GM19043 (cell line): ENCODE measurements around the gene SFXN4.

ENCODE experiments used
- ATAC-seq: cut with Tn5 transposase; IDR thresholded peaks from one replicate; pipeline ENCODE4 v1.9.1; 2021; ENCODE audit warnings: low read depth; ENCODE audit not compliant: unreplicated experiment

The SFXN4 gene, protein sequence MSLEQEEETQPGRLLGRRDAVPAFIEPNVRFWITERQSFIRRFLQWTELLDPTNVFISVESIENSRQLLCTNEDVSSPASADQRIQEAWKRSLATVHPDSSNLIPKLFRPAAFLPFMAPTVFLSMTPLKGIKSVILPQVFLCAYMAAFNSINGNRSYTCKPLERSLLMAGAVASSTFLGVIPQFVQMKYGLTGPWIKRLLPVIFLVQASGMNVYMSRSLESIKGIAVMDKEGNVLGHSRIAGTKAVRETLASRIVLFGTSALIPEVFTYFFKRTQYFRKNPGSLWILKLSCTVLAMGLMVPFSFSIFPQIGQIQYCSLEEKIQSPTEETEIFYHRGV

DNA sequence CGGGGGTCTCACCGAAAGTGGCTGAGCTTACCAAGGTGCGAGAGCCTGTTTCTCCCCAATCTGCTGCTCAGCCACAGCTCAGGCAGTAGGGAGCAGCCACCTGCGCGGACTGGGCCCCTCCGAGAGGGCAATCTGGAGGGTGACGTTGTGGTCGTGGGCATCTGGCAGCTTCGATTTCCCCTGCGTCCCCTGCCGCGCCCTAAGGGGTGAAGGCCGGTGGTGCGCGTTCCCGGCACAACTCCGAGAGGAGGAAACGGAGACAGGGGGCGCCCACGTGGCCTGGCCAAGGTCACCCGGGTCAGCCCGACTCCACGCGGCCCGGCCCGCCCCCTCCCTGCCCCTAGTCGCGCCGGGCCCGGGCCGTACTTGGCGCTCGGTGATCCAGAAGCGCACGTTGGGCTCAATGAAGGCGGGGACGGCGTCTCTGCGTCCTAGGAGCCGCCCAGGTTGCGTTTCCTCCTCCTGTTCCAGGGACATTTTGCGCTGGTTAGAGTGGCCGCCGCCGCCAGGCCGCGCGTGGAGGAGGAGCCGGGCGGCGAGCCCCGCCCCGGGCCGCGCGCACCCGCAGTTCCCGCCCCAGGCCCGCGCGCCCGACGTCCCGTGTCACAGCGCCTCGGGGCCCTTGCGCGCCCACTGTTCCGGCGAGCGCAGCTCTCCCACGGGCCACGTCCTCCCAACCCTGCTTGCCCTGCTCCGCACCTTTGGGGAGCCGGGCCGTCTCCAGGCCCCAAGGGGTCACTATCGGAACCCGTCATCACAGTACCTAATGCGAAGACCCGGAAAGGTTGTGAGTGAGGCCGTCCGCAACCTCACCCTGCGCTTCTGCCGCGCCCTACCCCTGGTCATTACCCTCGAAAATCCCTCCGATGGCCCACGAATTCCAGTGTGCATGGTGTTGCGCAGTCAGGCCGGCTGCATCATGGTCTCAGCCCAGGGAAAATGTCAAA is at the start of gene SFXN4:
Gene SFXN4, minus strand, starts transcription at position 544 of the 947 bp plus-strand sequence. Its CDS starts 67 bp downstream, at position 477.
- peak; percentile 88 for ATAC-seq

DNA sequence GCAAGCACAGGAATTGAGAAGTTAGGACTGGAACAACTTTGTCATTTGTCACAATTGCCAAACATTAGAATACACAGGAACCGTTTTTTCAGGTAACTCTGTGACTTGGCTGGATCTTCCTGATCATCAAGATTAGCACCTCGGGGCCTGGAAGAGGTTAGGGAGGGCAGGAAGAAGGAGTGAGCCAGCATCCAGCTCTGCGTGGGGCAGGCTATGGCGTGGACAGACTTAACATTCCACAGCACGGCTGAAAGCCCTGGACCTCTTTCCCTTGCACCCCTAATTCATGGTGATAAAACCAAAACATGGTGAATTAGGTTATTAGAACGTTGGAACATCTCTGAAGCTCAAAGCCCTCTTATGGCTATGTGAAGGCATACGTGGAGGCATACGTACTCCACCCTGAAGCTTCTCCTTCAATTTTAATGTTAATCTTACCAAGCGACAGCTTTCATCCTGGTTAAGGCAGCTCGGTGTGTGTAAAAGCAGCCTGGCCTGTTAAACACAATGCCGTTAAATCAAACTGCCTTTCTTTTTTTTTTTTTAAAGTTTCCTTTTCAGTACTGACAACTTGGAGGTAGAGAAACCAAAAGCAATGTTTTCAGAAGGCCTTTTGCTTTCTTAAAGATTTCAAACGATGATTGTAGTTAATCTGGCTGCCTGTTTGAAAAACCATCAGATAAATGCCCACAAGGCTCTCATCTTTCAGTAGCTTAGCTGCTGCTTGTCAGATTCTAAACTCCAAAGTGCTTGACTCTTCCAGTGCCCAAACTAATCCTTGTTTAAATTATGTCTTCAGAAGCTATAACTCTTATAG is 46.3 kb upstream of the SFXN4 start:
- no peak for ATAC-seq

DNA sequence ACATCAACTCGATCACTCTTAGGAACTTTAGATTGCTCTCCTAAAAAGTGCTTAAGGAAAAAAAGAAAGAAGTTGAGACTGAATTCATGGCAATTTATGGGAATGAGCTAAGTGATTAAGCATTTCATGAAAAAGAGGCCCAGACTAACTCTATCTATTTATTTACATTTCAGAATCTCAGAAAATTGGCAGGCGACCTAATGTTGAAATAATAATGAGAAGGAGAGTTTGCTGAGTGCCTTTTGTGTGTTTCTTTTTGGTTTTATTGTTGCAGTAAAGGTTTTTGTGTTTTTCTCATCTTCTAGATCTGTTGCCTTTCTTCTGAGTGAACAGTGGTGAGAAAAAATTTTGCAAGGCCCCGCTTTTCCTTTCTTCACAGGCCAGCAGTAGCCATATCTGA is 45.7 kb upstream of the SFXN4 start:
- ATAC-seq: no peak

DNA sequence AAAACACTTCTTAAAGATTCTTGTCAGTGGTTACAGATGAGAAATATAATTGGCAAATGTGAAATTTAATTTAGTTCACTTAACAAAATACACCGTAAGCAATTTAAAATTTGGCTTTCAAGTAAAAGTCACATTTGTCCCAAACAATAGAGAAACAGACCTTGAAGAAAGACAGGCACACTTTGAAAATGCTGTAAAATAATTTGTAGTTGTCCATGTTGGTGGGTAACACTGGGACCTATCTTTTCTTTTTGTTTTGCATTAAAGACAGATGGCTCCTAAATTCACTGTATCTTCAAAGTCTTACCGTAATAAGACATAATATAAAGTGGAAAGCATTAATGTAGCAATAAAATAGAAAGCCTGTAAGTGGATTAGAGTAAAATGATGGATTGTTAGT is 45.1 kb upstream of the SFXN4 start:
- no peak for ATAC-seq

DNA sequence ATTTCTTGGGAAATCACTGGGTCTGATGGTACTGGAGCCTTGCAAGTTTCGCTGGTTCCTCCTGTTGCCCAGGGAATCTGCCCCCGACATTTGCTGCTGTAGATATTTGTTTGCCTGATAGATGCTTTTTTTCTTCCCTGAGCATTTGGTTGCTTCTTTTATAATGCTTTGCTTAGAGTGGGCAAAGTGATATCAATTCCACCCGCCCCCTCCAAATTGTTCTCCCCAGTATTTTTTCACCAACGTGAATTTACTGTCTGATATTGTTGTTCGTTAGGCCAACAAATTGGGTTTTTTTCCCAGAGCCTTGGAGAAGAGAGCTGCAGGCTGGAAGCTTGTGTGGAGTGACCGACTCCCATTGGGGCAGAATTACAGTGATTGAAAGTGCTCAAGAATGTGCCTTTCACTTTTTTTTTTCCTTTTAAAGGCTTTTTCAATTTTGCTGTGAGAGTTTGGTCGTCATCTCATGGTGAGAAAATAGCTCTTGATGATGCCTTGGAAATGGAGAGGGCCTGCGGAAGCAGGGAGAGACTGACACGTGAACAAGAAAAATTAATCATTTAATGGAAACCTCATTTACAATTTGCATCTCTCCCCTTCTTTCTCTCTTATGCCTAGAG is 44.3 kb upstream of the SFXN4 start:
- ATAC-seq: no peak

DNA sequence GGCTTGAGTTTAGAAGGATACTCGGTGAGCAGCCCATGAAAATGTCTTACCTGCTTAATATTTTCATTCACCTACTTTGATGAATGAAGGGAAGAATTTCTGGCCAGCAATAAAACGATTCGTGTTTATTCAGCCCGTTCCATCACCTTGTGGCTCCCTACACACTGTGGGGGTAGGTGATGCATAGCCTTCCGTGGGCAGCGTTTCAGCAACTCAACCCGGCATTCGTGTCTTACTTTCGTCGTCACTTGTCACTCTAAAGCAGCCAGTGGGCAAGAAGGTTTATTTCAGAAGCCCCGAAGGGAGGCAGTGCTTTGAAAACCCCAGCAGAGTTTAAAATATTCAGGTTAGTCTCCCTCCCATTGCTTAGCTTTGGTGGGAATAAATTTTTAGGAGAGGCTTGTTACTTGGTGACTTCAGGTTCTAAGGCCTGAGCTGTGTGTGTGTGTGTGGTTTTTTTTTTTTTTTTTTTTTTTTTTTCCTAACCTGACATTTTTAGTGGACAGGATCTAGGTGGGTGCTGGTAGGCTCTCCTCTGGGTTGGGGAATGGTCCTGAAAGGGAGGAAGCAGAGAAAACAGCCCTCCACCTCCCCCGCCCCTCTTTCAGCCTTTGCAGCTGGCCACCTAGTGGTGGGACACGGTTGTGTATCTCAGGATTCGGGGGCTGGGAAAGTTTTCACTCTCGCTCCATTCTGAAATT is 43.7 kb upstream of the SFXN4 start:
- no peak for ATAC-seq

DNA sequence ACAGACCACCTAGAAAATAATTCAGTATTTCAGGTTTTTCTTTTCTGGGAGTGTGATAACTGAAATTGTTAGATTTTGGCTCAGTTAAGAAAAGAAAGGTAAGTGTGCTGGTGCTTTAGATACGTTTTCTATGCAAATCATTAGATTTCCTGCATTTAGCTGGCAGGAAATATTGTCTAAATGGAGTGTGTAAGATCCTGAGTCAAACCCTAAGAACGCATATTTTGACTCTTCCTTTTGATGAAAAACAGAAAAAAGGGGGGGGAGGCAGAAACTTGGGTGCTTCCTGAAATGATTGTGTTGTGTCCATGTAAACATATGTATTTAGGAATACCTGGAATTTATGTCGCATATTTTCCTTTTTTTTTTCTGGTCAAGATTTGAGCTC is 43.0 kb upstream of the SFXN4 start:
- ATAC-seq: no peak

DNA sequence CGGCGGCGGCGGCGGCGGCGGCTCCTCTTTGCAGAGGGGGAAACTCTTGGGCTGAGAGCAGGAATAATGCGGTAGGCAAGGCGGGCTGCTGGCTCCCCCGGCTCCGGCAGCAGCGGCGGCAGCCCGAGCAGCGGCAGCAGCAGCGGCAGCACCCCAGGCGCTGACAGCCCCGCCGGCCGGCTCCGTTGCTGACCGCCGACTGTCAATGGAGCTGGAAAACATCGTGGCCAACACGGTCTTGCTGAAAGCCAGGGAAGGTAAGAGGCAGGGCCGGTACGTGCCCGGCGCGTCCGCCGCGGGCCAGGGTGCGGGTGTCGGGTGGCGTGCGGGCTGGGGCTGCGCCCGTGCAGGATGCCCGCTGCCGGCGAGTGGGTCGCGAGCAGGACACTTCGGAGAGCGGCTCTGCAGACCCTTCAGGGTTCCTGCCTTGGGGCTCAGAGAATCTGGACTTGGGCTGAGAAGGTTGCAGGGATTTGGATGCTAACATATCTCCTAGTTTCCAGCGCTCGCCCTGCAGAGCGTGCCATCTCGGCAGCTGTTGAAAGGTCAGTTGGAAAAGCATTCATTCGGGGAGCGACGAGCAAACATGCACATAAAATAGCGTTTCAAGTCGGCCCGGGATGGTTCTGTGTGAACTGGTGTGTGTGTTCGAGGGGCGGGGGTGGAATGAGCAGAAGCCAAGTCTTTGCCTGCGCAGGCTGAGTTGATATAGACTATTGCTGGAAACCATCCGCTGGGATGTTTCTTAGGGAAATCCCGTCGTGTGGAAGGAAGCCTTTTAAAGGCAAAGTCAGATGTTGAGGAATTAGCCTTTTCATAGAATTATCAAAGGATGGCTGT is 42.4 kb upstream of the SFXN4 start:
- no peak for ATAC-seq

DNA sequence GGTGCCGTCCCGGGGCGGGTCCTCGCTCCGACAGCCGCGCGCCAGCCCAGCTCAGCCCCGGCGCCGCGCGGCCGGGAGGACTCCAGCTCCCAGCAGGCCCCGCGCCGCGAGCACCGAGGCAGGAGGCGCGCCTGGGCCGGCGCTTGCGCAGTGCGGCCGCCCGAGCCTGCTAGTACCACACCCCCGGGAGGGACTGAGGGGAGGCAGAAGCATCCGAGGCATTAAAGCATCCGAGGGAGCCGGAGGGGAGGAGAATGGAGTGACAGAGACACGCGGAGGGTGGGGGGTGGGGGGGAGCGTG is 41.8 kb upstream of the SFXN4 start, which contains the start of gene GRK5:
Gene GRK5, plus strand, starts transcription at position 206 of the 301 bp plus-strand sequence. CDS start 347 bp downstream, outside the sequence.
- peak; percentile 70 for ATAC-seq

DNA sequence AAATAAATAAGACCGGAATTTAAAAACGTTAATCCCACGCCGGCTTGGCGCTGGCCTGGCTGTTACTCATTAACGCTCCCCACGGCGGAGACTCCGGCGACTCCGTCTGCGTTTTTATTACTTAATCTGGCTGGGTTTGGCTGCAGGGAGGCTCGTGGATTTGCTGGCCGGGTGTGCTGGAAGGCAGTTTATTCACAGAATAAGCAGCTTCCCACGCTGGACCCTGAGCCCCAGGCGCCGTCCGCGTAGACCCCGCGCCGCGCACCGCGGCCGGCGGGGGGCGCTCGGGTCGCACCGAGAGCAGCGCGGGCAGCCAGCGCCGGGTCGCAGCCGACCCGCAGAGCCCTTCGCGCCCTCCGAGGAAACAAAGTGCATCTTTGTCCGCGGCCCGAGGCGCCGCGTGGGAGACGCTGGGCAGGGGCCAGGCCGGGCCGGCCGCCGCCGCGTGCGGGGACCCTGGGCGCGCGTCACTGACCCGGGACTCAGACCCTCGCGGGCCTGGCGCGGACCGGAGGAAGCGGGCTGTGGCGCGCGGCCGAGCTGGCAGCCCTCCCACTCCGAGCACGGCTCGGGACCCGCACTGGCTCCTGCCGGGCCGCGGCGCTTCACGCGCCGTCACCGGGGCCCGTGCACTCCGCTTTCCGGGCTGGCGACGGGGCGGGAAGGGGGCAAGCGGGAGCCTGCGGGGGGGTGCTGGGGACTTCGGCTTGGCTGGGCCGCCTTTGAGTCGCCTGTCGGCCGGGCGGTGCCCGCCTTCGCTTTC is 41.3 kb upstream of the SFXN4 start:
- ATAC-seq: peak; percentile 42

DNA sequence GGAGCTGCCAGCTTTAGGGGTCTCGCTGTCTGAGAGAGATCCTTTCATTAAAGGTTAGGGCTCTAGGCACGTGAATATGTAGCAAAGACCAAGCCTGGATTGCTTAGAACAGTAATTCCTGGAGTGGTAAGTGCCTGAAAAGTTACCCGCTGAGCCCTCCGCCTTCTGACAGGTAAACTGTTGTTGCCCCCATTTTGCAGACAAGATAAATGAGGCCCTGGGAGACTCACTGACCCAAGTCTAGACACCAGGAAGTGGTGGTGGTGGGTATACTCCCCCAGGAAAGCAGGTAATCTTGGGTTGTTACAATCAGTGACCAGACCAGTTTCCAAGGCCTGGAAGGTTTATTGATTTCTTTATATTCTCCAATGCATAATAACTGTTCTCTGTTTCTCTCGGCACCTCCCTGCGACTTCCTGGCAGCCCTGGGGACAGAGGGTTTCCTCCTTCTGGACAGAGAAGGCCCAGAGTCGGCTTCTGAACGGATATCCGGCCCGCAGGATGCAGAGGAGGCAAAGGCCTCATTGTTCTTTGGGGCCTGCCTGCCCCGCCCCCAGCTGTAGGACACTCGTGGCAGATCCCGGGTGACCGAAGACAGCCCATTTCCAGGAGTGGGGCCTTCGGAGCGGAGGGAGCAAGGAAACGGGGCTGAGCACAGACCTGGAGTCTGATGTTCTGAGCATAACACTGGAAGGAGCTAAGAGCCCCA is 40.5 kb upstream of the SFXN4 start:
- ATAC-seq: peak; percentile 37

DNA sequence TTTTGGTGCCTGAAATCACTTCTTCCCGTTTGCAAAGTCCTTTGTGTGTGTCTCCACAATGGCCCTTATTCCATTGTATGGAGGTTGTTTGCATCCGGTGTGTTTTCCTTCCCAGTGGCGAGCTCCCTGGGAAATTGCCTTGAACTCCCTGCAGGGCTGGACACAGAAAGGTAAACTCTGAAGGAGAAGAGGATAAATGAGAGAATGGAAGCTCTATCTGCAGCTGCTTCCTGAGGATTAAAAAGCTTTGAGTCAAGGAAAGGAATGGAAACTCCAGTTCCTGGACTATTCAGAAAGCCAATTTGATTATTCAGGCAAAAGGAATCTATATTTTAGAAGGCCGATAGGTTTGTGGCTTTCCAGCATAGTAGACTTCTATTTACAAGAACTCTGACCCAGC is 37.5 kb upstream of the SFXN4 start:
- no peak for ATAC-seq

DNA sequence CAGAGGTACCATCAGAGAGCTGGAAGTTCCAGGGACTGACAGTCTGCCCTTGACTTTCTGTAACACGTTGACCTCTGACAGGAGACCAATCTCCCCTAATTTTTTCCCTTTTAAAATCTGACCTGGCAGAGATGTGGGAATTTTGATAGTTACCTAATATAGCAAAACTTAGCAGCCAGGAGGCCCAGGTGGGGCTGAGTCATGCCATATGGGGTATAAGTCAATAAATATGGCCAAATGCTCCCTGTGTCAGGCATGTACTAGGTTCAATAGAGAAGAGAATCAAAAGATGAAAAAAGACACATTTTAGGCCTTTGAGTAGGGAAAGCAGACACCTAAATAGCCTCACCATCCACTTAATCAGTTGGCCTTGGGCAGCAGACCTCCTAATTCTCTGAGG is 35.7 kb upstream of the SFXN4 start:
- ATAC-seq: no peak

DNA sequence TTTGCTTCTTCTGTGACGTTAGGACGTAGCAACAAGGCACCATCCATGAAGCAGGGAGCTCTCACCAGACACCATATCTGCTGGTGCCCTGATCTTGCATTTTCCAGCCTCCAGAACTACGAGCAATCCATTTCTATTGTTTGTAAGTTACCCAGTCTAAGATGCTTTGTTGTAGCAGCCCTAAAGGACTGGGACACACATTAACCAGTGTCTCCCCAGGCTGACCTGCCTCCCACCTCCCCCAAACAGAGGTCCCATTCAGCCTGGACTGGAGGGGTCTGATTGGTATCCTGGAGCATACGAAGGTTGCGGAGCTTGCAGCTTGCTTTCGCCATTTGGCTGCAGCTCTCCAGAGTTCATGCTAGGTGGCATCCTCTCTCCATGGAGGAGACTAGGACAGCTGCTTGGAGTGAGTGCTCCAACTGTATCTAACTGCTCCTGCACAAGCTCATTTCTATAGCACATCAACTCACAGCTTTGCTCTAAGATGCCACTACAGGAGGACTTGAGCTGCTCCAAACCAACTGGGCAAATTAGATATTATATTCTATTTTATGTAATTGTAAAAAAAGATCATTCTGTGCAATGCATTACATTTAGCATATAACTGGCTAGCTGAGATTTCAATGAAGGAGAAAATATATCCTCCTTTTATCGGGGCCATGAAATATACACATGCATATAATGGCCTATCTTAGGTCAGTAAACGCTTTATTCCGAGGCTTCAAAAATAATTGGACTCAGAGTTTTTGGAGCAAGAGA is 33.9 kb upstream of the SFXN4 start:
- ATAC-seq: peak; percentile 61

DNA sequence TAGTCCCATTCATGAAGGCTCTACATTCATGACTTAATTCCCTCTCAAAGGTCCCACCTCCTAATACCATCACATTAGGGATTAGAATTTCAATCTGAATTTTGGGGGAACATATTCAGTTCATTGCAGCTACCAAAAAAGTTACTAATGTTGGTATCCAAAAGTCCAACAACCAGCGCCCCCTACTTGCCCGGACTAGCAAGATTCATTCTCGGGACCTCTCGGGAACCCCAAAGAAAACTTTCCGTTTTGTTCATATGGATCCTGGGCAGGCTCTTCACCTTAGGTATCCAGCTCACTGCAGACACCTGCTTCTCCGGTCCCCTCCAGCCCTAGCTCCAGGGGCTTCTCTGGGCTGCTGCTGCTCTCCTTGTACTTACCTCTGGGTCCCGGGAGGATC is 32.9 kb upstream of the SFXN4 start:
- ATAC-seq: no peak

DNA sequence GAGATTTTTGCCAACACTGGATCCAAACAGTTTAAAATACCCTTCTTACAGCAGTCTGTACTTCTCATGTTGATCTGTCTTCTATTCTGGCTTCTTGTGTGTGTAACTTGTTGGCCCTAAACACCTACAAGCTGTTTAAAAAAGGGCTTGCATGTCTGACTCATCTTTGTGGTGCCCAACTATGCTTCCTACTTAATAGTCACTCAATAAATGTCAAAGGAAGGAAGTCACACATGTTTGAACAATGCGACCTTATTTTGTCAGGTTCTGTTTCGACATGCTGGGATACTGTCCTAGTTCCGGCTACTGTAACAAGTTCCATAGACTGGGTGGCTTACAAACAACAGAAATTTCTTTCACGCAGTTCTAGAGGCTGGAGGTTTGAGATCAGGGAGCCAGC is 32.4 kb upstream of the SFXN4 start:
- ATAC-seq: no peak

DNA sequence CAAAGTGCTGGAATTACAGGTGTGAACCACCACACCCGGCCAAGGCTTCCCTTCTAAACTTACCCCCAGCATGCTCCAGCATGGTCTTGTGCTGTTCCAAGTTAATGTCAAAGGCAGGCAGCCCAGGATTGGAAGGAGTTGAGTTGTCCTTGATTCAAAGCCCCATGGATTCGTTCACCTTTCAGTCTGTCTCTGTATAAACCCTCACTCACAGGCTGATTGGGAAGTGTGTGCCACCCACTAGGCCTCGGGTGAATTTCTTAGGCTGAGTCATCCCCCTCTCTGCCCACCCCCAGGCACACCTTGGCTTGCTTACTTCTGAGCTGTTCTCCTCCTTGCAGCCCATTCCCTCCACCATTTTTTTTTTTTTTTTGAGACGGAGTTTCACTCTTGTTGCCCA is 26.4 kb upstream of the SFXN4 start:
- ATAC-seq: no peak
